ENCODE measurements around the gene COL18A1.
"Not testable (repeated sequence)": the region's sequence is repeated elsewhere in the genome, so short reads cannot be mapped to it uniquely, and the experiment has no call there.

The COL18A1 gene

GRCh38 chr21:45404730-45405270, at the start of gene COL18A1:
Gene COL18A1, plus strand, starts transcription at chr21:45405165. Its CDS starts 66 bp downstream, at chr21:45405231.
- DNase-seq, result peak; percentile 17

- DNase-seq, result no peak
These were observed 49.4 kb upstream of the COL18A1 start for GRCh38 chr21:45355573-45355972.

- DNase-seq, result no peak
These were observed 48.7 kb upstream of the COL18A1 start for GRCh38 chr21:45356251-45356650.

- DNase-seq, result no peak
These were observed 48.1 kb upstream of the COL18A1 start for GRCh38 chr21:45356653-45357435.

- no peak for DNase-seq
These were observed 47.3 kb upstream of the COL18A1 start for GRCh38 chr21:45357436-45358260.

- no peak for DNase-seq
These were observed 46.7 kb upstream of the COL18A1 start for GRCh38 chr21:45358261-45358670.

GRCh38 chr21:45358711-45359310, 46.2 kb upstream of the COL18A1 start:
- DNase-seq, result no peak

GRCh38 chr21:45359451-45360217, 45.3 kb upstream of the COL18A1 start:
- no peak for DNase-seq

- DNase-seq, result no peak
These were observed 43.6 kb upstream of the COL18A1 start for GRCh38 chr21:45361033-45361997.

GRCh38 chr21:45362077-45362747, 42.8 kb upstream of the COL18A1 start:
- DNase-seq, result no peak

GRCh38 chr21:45362748-45363145, 42.2 kb upstream of the COL18A1 start:
- DNase-seq, result no peak

- DNase-seq, result not testable (repeated sequence)
These were observed 41.7 kb upstream of the COL18A1 start for GRCh38 chr21:45363272-45363671.

GRCh38 chr21:45363921-45364467, 41.0 kb upstream of the COL18A1 start:
- DNase-seq, result peak; percentile 81

GRCh38 chr21:45364468-45365185, 40.3 kb upstream of the COL18A1 start:
- DNase-seq, result no peak

- no peak for DNase-seq
These were observed 39.8 kb upstream of the COL18A1 start for GRCh38 chr21:45365186-45365607.

GRCh38 chr21:45365608-45366241, 39.2 kb upstream of the COL18A1 start:
- no peak for DNase-seq

- no peak for DNase-seq
These were observed 38.5 kb upstream of the COL18A1 start for GRCh38 chr21:45366476-45366875.

- no peak for DNase-seq
These were observed 38.0 kb upstream of the COL18A1 start for GRCh38 chr21:45366931-45367401.

Measured in activated CD4-positive, alpha-beta T cell treated with anti-CD3 and anti-CD28 coated beads, Interleukin-10, Interleukin-2, amounts not matched to agents 100 ng/mL and 50 ng/mL, durations not matched to agents 16 hours and 8 hours (primary cell).